ENCODE data around the gene IL18BP.

The IL18BP gene

DNA sequence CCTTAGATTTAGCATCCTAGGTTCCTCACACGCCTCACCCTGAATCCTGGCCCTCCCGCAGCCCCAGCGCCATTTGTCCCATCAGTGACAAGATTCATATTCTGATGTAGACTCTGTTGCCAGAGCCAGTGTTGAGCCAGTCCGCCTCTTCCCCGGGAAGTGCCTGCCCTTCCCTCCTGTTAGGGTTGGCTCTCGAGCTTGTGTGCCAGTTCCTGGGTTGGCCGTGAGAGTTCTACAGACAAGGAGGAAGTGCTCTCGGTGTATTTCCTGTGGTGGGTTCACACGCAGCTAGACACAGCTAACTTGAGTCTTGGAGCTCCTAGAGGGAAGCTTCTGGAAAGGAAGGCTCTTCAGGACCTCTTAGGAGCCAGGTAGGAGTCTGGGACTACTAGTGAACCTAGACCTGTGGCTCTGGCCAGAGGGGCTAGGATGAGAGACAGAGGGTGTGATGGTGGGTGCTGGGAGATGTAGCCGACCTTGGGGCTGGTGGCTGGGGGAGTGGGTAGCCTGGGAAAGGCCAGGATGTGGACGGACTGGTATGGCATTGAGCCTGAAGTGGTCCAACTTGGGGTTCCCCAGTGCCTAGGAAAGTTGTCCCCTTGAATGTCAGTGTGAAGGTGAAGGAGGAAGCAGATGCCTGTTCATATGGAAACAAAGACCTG lies at the start of gene IL18BP:
IL18BP (plus strand) TSS at position 261 of the 662 bp plus-strand sequence. CDS start 1,076 bp downstream, outside the sequence.
- TF ChIP-seq, protein P1, sequence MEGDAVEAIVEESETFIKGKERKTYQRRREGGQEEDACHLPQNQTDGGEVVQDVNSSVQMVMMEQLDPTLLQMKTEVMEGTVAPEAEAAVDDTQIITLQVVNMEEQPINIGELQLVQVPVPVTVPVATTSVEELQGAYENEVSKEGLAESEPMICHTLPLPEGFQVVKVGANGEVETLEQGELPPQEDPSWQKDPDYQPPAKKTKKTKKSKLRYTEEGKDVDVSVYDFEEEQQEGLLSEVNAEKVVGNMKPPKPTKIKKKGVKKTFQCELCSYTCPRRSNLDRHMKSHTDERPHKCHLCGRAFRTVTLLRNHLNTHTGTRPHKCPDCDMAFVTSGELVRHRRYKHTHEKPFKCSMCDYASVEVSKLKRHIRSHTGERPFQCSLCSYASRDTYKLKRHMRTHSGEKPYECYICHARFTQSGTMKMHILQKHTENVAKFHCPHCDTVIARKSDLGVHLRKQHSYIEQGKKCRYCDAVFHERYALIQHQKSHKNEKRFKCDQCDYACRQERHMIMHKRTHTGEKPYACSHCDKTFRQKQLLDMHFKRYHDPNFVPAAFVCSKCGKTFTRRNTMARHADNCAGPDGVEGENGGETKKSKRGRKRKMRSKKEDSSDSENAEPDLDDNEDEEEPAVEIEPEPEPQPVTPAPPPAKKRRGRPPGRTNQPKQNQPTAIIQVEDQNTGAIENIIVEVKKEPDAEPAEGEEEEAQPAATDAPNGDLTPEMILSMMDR (IDR thresholded peaks at IDR 0.05; ENCODE audit: low read depth, low read length, missing control alignments): no peak
- Histone ChIP-seq H3K27me3 (replicated peaks) (no peaks in the 10 kb centered on the region), H3K27ac (no peak within 1 kb of the TSS), H3K4me3 (ENCODE audit: low read depth, low read length) (no peak within 1 kb of the TSS), H3K36me3 (replicated peaks) (peaks cover 49% of the 10 kb centered on the region)
- no peak for DNase-seq
- in situ Hi-C loops (cut with HindIII; ENCODE audit: low pct_ligation_motif_present, low sequenced_read_pairs): no loop called here

DNA sequence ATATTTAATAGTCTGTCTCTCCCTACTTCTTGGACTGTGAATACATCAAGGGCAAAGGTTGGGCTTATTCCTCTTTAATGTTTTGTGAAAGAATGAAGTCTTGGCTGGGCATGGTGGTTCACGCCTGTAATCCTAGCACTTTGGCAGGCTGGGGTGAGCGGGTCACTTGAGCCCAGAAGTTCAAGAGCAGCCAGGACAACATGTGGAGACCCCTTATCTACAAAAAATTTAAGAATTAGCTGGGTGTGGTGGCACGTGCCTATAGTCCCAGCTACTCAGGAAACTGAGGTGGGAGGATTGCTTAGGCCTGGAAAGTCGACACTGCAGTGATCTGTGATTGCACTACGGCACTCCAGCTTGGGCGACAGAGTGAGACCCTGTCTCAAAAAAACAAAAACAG lies 49.7 kb upstream of the IL18BP start:
- no peaks in the 10 kb centered on the region for H3K27me3 ChIP-seq (replicated peaks)
- in situ Hi-C loops (cut with HindIII; ENCODE audit: low pct_ligation_motif_present, low sequenced_read_pairs): no loop called here
- H3K36me3 ChIP-seq (replicated peaks): no peaks in the 10 kb centered on the region
- H3K4me3 ChIP-seq (ENCODE audit: low read depth, low read length): no peak overlapping the region
- no peak for DNase-seq
- TF ChIP-seq, protein P1 (IDR thresholded peaks at IDR 0.05; ENCODE audit: low read depth, low read length, missing control alignments): no peak
- H3K27ac ChIP-seq: no peak overlapping the region

DNA sequence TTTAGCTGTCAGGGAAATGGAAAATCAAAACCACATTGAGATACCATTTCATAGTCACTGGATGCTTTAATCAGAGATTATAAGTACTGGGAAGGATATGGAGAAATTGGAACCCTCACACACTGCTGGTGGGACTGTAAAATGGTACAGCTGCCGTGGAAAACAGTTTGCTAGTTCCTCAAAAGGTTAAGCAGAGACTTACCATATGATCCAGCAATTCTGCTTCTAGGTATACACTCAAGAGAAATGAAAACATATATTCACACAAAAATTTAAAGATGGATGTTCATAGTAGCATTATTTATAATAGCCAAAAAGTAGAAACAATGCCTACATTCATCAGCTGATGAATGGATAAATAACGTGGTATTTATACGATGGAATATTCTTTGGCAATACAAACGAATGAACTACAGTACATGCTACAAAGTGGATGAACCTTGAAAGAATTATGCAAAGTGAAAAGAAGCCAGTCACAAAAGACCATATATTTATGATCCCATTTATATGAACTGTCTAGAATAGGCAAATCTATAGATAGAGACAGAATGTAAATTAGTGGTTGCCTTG lies 46.9 kb upstream of the IL18BP start:
- DNase-seq: no peak
- H3K27me3 ChIP-seq (replicated peaks): no peaks in the 10 kb centered on the region
- H3K36me3 ChIP-seq (replicated peaks): no peaks in the 10 kb centered on the region
- TF ChIP-seq, protein P1 (IDR thresholded peaks at IDR 0.05; ENCODE audit: low read depth, low read length, missing control alignments): no peak
- in situ Hi-C loops (cut with HindIII; ENCODE audit: low pct_ligation_motif_present, low sequenced_read_pairs): no loop called here
- H3K27ac ChIP-seq: no peak overlapping the region
- H3K4me3 ChIP-seq (ENCODE audit: low read depth, low read length): no peak overlapping the region

DNA sequence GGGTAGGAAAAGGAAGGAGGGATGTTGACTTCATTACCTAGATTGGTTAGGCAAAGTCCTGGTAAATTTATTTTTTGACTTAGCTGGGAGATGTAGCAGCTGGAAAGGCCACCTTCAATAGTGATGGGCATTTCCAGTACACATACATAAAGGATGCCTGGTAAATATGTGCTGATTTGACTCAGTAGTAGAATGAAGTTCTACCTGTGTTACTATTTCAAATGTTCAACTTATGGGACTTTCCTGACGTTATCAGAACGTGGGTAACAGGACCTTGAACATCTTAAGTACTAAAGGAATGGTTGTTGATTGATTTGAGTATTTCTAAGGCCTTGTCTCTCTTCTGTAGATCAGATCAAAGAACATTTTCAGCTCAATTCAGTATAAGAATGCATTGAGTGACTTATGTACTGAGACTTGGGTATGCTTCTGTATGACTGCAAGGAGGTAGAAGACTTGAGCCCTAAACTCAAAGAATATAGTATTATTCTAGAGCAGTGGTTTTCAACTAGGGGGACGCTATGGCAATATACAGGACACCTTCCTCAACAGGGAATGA lies 42.7 kb upstream of the IL18BP start:
- H3K36me3 ChIP-seq (replicated peaks): peaks cover 5% of the 10 kb centered on the region
- H3K27ac ChIP-seq: no peak overlapping the region
- TF ChIP-seq, protein P1 (IDR thresholded peaks at IDR 0.05; ENCODE audit: low read depth, low read length, missing control alignments): no peak
- H3K4me3 ChIP-seq (ENCODE audit: low read depth, low read length): no peak overlapping the region
- no peak for DNase-seq
- in situ Hi-C loops (cut with HindIII; ENCODE audit: low pct_ligation_motif_present, low sequenced_read_pairs): no loop called here
- H3K27me3 ChIP-seq (replicated peaks): no peaks in the 10 kb centered on the region

DNA sequence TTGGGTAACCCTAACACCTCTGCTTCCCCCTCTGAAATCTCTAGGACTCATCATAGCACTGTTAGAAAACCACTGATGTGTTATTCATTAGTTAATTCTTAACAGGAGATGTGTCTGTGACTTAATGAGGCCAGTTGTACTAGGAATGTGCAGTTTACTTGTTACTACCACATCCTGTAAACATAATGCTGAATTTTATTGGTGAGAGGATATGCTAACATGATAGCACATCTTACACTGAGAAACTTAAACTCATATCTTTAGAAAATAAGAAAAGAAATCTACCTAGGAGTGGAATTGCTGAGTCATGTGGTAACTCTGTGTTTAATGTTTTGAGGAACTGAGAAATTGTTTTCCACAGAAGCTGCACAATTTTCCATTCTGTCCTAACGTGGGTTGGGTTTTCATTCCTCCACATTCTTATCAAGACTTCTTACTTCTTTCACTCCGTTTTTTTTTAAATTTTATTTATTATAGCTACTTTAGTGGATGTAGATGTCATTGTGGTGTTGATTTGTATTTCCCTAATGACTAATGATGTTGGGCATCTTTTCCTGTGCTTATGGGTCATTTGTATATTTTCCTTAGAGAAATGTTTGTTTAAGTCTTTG lies 36.2 kb upstream of the IL18BP start:
- DNase-seq: no peak
- Histone ChIP-seq H3K27ac (peak overlapping the region; percentile 39), H3K36me3 (replicated peaks) (peaks cover 12% of the 10 kb centered on the region), H3K27me3 (replicated peaks) (no peaks in the 10 kb centered on the region), H3K4me3 (ENCODE audit: low read depth, low read length) (no peak overlapping the region)
- in situ Hi-C loops (cut with HindIII; ENCODE audit: low pct_ligation_motif_present, low sequenced_read_pairs): no loop called here
- TF ChIP-seq, protein P1 (IDR thresholded peaks at IDR 0.05; ENCODE audit: low read depth, low read length, missing control alignments): no peak

Measured in brain microvascular endothelial cell (primary cell).